ENCODE data around the gene SLFN12L. TPM values are rescaled to one million over a fixed set of nuclear protein-coding genes. Genes with fewer than 3 reads are reported as not detected.
"Not testable (repeated sequence)": the region's sequence is repeated elsewhere in the genome, so short reads cannot be mapped to it uniquely, and the experiment has no call there.

SLFN12L gene
- total and polyA plus RNA-seq, 4 donors: 0.11 to 0.30 (median 0.22) TPM; not detected in 1

GRCh38 chr17:35566968-35567367 lies 29.5 kb upstream of the SLFN12L start:
- 80% methylated on average over 10 of the region's 11 CpGs for whole genome bisulfite sequencing (ENCODE audit: insufficient coverage)
- no peaks in the 10 kb centered on the region for H3K27me3 ChIP-seq (ENCODE audit: control insufficient read depth, insufficient read depth, low read length)
- peaks cover 14% of the 10 kb centered on the region for H3K4me1 ChIP-seq (ENCODE audit: control insufficient read depth, insufficient read depth, low read length)
- H3K27ac ChIP-seq (ENCODE audit: low read depth, low read length): no peak overlapping the region
- no peaks in the 10 kb centered on the region for H3K36me3 ChIP-seq (ENCODE audit: control insufficient read depth, insufficient read depth, low read length)
- peak overlapping the region; percentile 88 for H3K4me3 ChIP-seq (ENCODE audit: low read depth, low read length)
- no peak for DNase-seq (ENCODE audit: low read depth in 4 of 6, low spot score in 6 of 6)
- no peaks in the 10 kb centered on the region for H3K9me3 ChIP-seq (ENCODE audit: control insufficient read depth, insufficient read depth, low read length)

- H3K36me3 ChIP-seq (ENCODE audit: control insufficient read depth, insufficient read depth, low read length): not testable (repeated sequence)
- 86% methylated on average over 4 of the region's 16 CpGs for WGBS (ENCODE audit: insufficient coverage)
Observed at GRCh38 chr17:35563181-35563580, 25.7 kb upstream of the SLFN12L start.

GRCh38 chr17:35560703-35561102 lies 23.2 kb upstream of the SLFN12L start, which contains the start of gene SLFN14:
Gene SLFN14 (minus strand): TSS chr17:35560819. CDS start chr17:35558062, 2,757 bp downstream.
- Histone ChIP-seq H3K9me3 (ENCODE audit: control insufficient read depth, insufficient read depth, low read length) (no peaks in the 10 kb centered on the region), H3K27ac (ENCODE audit: low read depth, low read length) (no peak within 1 kb of the TSS), H3K4me1 (ENCODE audit: control insufficient read depth, insufficient read depth, low read length) (no peaks in the 10 kb centered on the region), H3K27me3 (ENCODE audit: control insufficient read depth, insufficient read depth, low read length) (peaks cover 8% of the 10 kb centered on the region), H3K36me3 (ENCODE audit: control insufficient read depth, insufficient read depth, low read length) (no peaks in the 10 kb centered on the region), H3K4me3 (ENCODE audit: low read depth, low read length) (no peak within 1 kb of the TSS)
- DNase-seq (ENCODE audit: low read depth in 4 of 6, low spot score in 6 of 6): no peak
- WGBS (ENCODE audit: insufficient coverage): no CpG with 5 or more reads among the region's 3 CpGs

More at GRCh38 chr17:35563181-35563580, 25.7 kb upstream of the SLFN12L start:
- H3K4me3 ChIP-seq (ENCODE audit: low read depth, low read length); H3K27ac ChIP-seq (ENCODE audit: low read depth, low read length); H3K4me1 ChIP-seq (ENCODE audit: control insufficient read depth, insufficient read depth, low read length); H3K27me3 ChIP-seq (ENCODE audit: control insufficient read depth, insufficient read depth, low read length); H3K9me3 ChIP-seq (ENCODE audit: control insufficient read depth, insufficient read depth, low read length); DNase-seq (ENCODE audit: low read depth in 4 of 6, low spot score in 6 of 6): not testable (repeated sequence)

GRCh38 chr17:35559495-35560210 lies 22.2 kb upstream of the SLFN12L start:
- WGBS (ENCODE audit: insufficient coverage): 86% methylated on average over 1 of the region's 2 CpGs
- H3K27me3 ChIP-seq (ENCODE audit: control insufficient read depth, insufficient read depth, low read length): peaks cover 8% of the 10 kb centered on the region
- no peak overlapping the region for H3K4me3 ChIP-seq (ENCODE audit: low read depth, low read length)
- no peak for DNase-seq (ENCODE audit: low read depth in 4 of 6, low spot score in 6 of 6)
- no peaks in the 10 kb centered on the region for H3K9me3 ChIP-seq (ENCODE audit: control insufficient read depth, insufficient read depth, low read length)
- no peak overlapping the region for H3K27ac ChIP-seq (ENCODE audit: low read depth, low read length)
- no peaks in the 10 kb centered on the region for H3K4me1 ChIP-seq (ENCODE audit: control insufficient read depth, insufficient read depth, low read length)
- no peaks in the 10 kb centered on the region for H3K36me3 ChIP-seq (ENCODE audit: control insufficient read depth, insufficient read depth, low read length)

GRCh38 chr17:35557353-35557752 lies 19.9 kb upstream of the SLFN12L start:
- peaks cover 14% of the 10 kb centered on the region for H3K27me3 ChIP-seq (ENCODE audit: control insufficient read depth, insufficient read depth, low read length)
- H3K4me3 ChIP-seq (ENCODE audit: low read depth, low read length): no peak overlapping the region
- no peak overlapping the region for H3K27ac ChIP-seq (ENCODE audit: low read depth, low read length)
- no peaks in the 10 kb centered on the region for H3K9me3 ChIP-seq (ENCODE audit: control insufficient read depth, insufficient read depth, low read length)
- no peak for DNase-seq (ENCODE audit: low read depth in 4 of 6, low spot score in 6 of 6)
- 94% methylated on average over 2 of the region's 3 CpGs for WGBS (ENCODE audit: insufficient coverage)
- H3K36me3 ChIP-seq (ENCODE audit: control insufficient read depth, insufficient read depth, low read length): no peaks in the 10 kb centered on the region
- no peaks in the 10 kb centered on the region for H3K4me1 ChIP-seq (ENCODE audit: control insufficient read depth, insufficient read depth, low read length)

- Histone ChIP-seq H3K9me3 (ENCODE audit: control insufficient read depth, insufficient read depth, low read length) (no peaks in the 10 kb centered on the region), H3K27ac (ENCODE audit: low read depth, low read length) (no peak overlapping the region), H3K27me3 (ENCODE audit: control insufficient read depth, insufficient read depth, low read length) (peaks cover 14% of the 10 kb centered on the region), H3K4me1 (ENCODE audit: control insufficient read depth, insufficient read depth, low read length) (no peaks in the 10 kb centered on the region), H3K4me3 (ENCODE audit: low read depth, low read length) (no peak overlapping the region), H3K36me3 (ENCODE audit: control insufficient read depth, insufficient read depth, low read length) (no peaks in the 10 kb centered on the region)
- no CpG with 5 or more reads among the region's 5 CpGs for WGBS (ENCODE audit: insufficient coverage)
- no peak for DNase-seq (ENCODE audit: low read depth in 4 of 6, low spot score in 6 of 6)
Observed at GRCh38 chr17:35555691-35556090, 18.2 kb upstream of the SLFN12L start.

GRCh38 chr17:35554668-35555067 lies 17.2 kb upstream of the SLFN12L start:
- no peaks in the 10 kb centered on the region for H3K4me1 ChIP-seq (ENCODE audit: control insufficient read depth, insufficient read depth, low read length)
- DNase-seq (ENCODE audit: low read depth in 4 of 6, low spot score in 6 of 6): no peak
- no peak overlapping the region for H3K4me3 ChIP-seq (ENCODE audit: low read depth, low read length)
- no peaks in the 10 kb centered on the region for H3K36me3 ChIP-seq (ENCODE audit: control insufficient read depth, insufficient read depth, low read length)
- no peak overlapping the region for H3K27ac ChIP-seq (ENCODE audit: low read depth, low read length)
- no peaks in the 10 kb centered on the region for H3K9me3 ChIP-seq (ENCODE audit: control insufficient read depth, insufficient read depth, low read length)
- H3K27me3 ChIP-seq (ENCODE audit: control insufficient read depth, insufficient read depth, low read length): peaks cover 12% of the 10 kb centered on the region
- WGBS (ENCODE audit: insufficient coverage): 80% methylated on average over 1 of the region's 5 CpGs

- H3K27ac ChIP-seq (ENCODE audit: low read depth, low read length): no peak overlapping the region
- no peaks in the 10 kb centered on the region for H3K36me3 ChIP-seq (ENCODE audit: control insufficient read depth, insufficient read depth, low read length)
- no peaks in the 10 kb centered on the region for H3K4me1 ChIP-seq (ENCODE audit: control insufficient read depth, insufficient read depth, low read length)
- DNase-seq (ENCODE audit: low read depth in 4 of 6, low spot score in 6 of 6): no peak
- WGBS (ENCODE audit: insufficient coverage): no CpG with 5 or more reads among the region's 4 CpGs
- no peak overlapping the region for H3K4me3 ChIP-seq (ENCODE audit: low read depth, low read length)
- H3K27me3 ChIP-seq (ENCODE audit: control insufficient read depth, insufficient read depth, low read length): peaks cover 13% of the 10 kb centered on the region
- no peaks in the 10 kb centered on the region for H3K9me3 ChIP-seq (ENCODE audit: control insufficient read depth, insufficient read depth, low read length)
Observed at GRCh38 chr17:35553310-35553709, 15.8 kb upstream of the SLFN12L start.

GRCh38 chr17:35548978-35549377 lies 11.5 kb upstream of the SLFN12L start:
- Histone ChIP-seq H3K27ac (ENCODE audit: low read depth, low read length) (no peak overlapping the region), H3K4me1 (ENCODE audit: control insufficient read depth, insufficient read depth, low read length) (no peaks in the 10 kb centered on the region), H3K36me3 (ENCODE audit: control insufficient read depth, insufficient read depth, low read length) (no peaks in the 10 kb centered on the region), H3K27me3 (ENCODE audit: control insufficient read depth, insufficient read depth, low read length) (peaks cover 16% of the 10 kb centered on the region), H3K9me3 (ENCODE audit: control insufficient read depth, insufficient read depth, low read length) (no peaks in the 10 kb centered on the region), H3K4me3 (ENCODE audit: low read depth, low read length) (no peak overlapping the region)
- 56% methylated on average over 1 of the region's 1 CpG for WGBS (ENCODE audit: insufficient coverage)
- DNase-seq (ENCODE audit: low read depth in 4 of 6, low spot score in 6 of 6): no peak

GRCh38 chr17:35548208-35548810 lies 10.8 kb upstream of the SLFN12L start:
- DNase-seq (ENCODE audit: low read depth in 4 of 6, low spot score in 6 of 6): no peak
- H3K27ac ChIP-seq (ENCODE audit: low read depth, low read length): no peak overlapping the region

More at GRCh38 chr17:35548208-35548810, 10.8 kb upstream of the SLFN12L start:
- 76% methylated on average over 3 of the region's 8 CpGs for WGBS (ENCODE audit: insufficient coverage)
- Histone ChIP-seq H3K36me3 (ENCODE audit: control insufficient read depth, insufficient read depth, low read length) (no peaks in the 10 kb centered on the region), H3K4me1 (ENCODE audit: control insufficient read depth, insufficient read depth, low read length) (no peaks in the 10 kb centered on the region), H3K27me3 (ENCODE audit: control insufficient read depth, insufficient read depth, low read length) (peaks cover 16% of the 10 kb centered on the region), H3K9me3 (ENCODE audit: control insufficient read depth, insufficient read depth, low read length) (no peaks in the 10 kb centered on the region), H3K4me3 (ENCODE audit: low read depth, low read length) (no peak overlapping the region)
